Central memory CD4-positive, alpha-beta T cell (primary cell): ENCODE results near the gene PTGFRN.

Experiments
- DNase-seq: peaks from one replicate; pipeline ENCODE4 v3.0.0; 2022

PTGFRN gene

DNA sequence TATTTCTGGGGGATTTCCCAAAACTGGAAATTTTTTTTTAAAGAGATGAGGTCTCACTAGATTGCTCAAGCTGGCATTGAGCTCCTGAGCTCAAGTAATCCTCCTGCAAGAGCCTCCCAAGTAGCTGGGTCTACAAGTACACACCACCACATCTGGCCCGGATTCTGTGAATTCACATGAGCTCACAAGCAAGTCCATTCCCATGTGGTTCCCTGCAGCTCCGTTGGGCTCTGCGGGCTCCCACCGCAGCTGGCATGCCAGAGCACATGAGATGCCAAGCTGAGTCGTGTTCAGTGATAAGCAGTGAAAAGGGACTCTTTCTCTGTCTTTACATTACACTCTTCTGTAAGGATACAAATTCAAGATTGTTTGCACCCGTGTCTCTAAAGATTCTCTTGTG lies 128.5 kb downstream of the PTGFRN start:
- no peak for DNase-seq
